H1 (cell line): ENCODE measurements around the gene ACOX1. TPM values are rescaled to one million over a fixed set of nuclear protein-coding genes. Genes with fewer than 3 reads are reported as not detected.

ENCODE experiments used
- CTCF ChIA-PET: fragments of 300-600 bp; sonication (Branson Sonifier 250); formaldehyde crosslinking; loops from one replicate; lab custom pipeline; 2021; ENCODE audit not compliant: partially characterized antibody; lab: Charles Lee
- POLR2A ChIA-PET: fragments of 300-600 bp; sonication (Branson Sonifier 250); formaldehyde crosslinking; loops from one replicate; lab custom pipeline; 2021; ENCODE audit warnings: inconsistent platforms; ENCODE audit not compliant: partially characterized antibody; lab: Charles Lee
- DNase-seq, 2 experiments: peaks; one replicate each; pipeline versions ENCODE4 v3.0.0 to v3.0.0-alpha.2; 2010 to 2022; ENCODE audit warnings: low spot score in 2 of 2, low read depth in 1 of 2, mixed read lengths in 1 of 2
- FAIRE-seq: peaks from 2 replicates; lab custom pipeline; 2011; peaks lifted over from hg19 to GRCh38; lab: Jason Lieb, UNC
- H2AFZ ChIP-seq: 2 replicates; pipeline ENCODE4 v1.8.1; 2012; ENCODE audit warnings: low read length, inconsistent platforms
- H2AK5ac ChIP-seq: 2 replicates; pipeline ENCODE4 v1.6.1; 2013; ENCODE audit warnings: low read depth, low read length
- H2BK120ac ChIP-seq: replicated peaks from 2 replicates; pipeline ENCODE3; 2013; ENCODE audit warnings: low read depth, low read length, inconsistent platforms
- H2BK12ac ChIP-seq: 2 replicates; pipeline ENCODE4 v1.6.1; 2013; ENCODE audit warnings: low read depth, low read length
- H2BK15ac ChIP-seq: 2 replicates; pipeline ENCODE4 v1.6.1; 2013; ENCODE audit warnings: low read length
- H2BK20ac ChIP-seq: 2 replicates; pipeline ENCODE4 v1.6.1; 2013; ENCODE audit warnings: low read length
- H2BK5ac ChIP-seq: 2 replicates; pipeline ENCODE4 v1.6.1; 2013; ENCODE audit warnings: low read depth, low read length
- H3K14ac ChIP-seq: 2 replicates; pipeline ENCODE4 v1.6.1; 2013; ENCODE audit warnings: inconsistent platforms; ENCODE audit not compliant: insufficient read length
- H3K18ac ChIP-seq: 2 replicates; pipeline ENCODE4 v1.6.1; 2013; ENCODE audit warnings: low read length; ENCODE audit errors: extremely low read depth
- H3K23ac ChIP-seq: 2 replicates; pipeline ENCODE4 v1.6.1; 2013; ENCODE audit warnings: inconsistent platforms; ENCODE audit not compliant: insufficient read length
- H3K23me2 ChIP-seq: 2 replicates; pipeline ENCODE4 v1.6.1; 2013; ENCODE audit warnings: low read depth, low read length
- H3K27ac ChIP-seq: 2 replicates; pipeline ENCODE4 v1.6.1; 2011; ENCODE audit warnings: low read depth, low read length, inconsistent platforms
- H3K27me3 ChIP-seq, 4 experiments: replicated peaks in 1 of 4; 1 replicate in 1 of 4; 2 replicates in 3 of 4; pipeline versions ENCODE4 v1.6.1 to v1.8.1; 2011 to 2013; ENCODE audit warnings: low read length in 3 of 4, mild to moderate bottlenecking in 3 of 4, inconsistent platforms in 2 of 4, mixed read lengths in 2 of 4, moderate library complexity in 1 of 4; ENCODE audit not compliant: control insufficient read depth in 3 of 4, insufficient read depth in 3 of 4; ENCODE audit errors: extremely low read depth in 1 of 4
- H3K36me3 ChIP-seq, 4 experiments: 2 replicates each; pipeline versions ENCODE4 v1.6.1 to v1.8.1; 2011 to 2013; ENCODE audit warnings: mild to moderate bottlenecking in 4 of 4, low read length in 3 of 4, moderate library complexity in 2 of 4, control low read depth in 1 of 4, inconsistent platforms in 1 of 4; ENCODE audit not compliant: insufficient read depth in 4 of 4, control insufficient read depth in 2 of 4
- H3K4ac ChIP-seq: replicated peaks from 2 replicates; pipeline ENCODE3; 2013; ENCODE audit warnings: low read length, low read depth, mixed read lengths, inconsistent platforms; ENCODE audit not compliant: insufficient read length
- H3K4me1 ChIP-seq, 4 experiments: replicated peaks in 1 of 4; 1 replicate in 1 of 4; 2 replicates in 3 of 4; pipeline versions ENCODE4 v1.6.1 to v1.8.1; 2011 to 2013; ENCODE audit warnings: low read length in 3 of 4, inconsistent platforms in 2 of 4, mixed read lengths in 1 of 4; ENCODE audit not compliant: insufficient read depth in 4 of 4, control insufficient read depth in 3 of 4
- H3K4me2 ChIP-seq, 2 experiments: 2 replicates each; pipeline versions ENCODE4 v1.6.1 to v1.8.1; 2011 to 2013; ENCODE audit warnings: low read depth in 2 of 2, low read length in 2 of 2, control low read depth in 1 of 2, inconsistent platforms in 1 of 2, mild to moderate bottlenecking in 1 of 2; ENCODE audit not compliant: insufficient read depth in 1 of 2
- H3K4me3 ChIP-seq, 4 experiments: fragments of 200-600, 300-600 bp in 1 of 4; sonication (generic), shearing (Covaris generic), sonication (Bioruptor Twin) in 1 of 4; 2 replicates each; pipeline versions ENCODE4 v1.5.1 to v1.8.1; 2011 to 2016; ENCODE audit warnings: low read length in 4 of 4, low read depth in 3 of 4, control low read depth in 2 of 4, inconsistent platforms in 2 of 4, mild to moderate bottlenecking in 2 of 4, mixed read lengths in 1 of 4, moderate library complexity in 1 of 4; ENCODE audit not compliant: insufficient read depth in 2 of 4; ENCODE audit errors: extremely low read depth in 1 of 4
- H3K56ac ChIP-seq: replicated peaks from 2 replicates; pipeline ENCODE3; 2013; ENCODE audit warnings: low read depth, mild to moderate bottlenecking, mixed read lengths, low read length, inconsistent platforms; ENCODE audit not compliant: insufficient read length
- H3K79me1 ChIP-seq: 2 replicates; pipeline ENCODE4 v1.6.1; 2013; ENCODE audit warnings: low read depth, low read length, control low read depth
- H3K79me2 ChIP-seq, 2 experiments: 2 replicates each; pipeline versions ENCODE4 v1.6.1 to v1.8.1; 2012 to 2013; ENCODE audit warnings: low read length in 2 of 2, mild to moderate bottlenecking in 2 of 2, inconsistent platforms in 1 of 2; ENCODE audit not compliant: insufficient read depth in 2 of 2, control insufficient read depth in 1 of 2
- H3K9ac ChIP-seq, 4 experiments: replicated peaks in 1 of 4; 1 replicate in 1 of 4; 2 replicates in 3 of 4; pipeline versions ENCODE4 v1.6.1 to v1.8.1; 2011 to 2013; ENCODE audit warnings: low read depth in 3 of 4, low read length in 3 of 4, control low read depth in 2 of 4, mild to moderate bottlenecking in 2 of 4, moderate library complexity in 2 of 4, inconsistent platforms in 1 of 4; ENCODE audit errors: extremely low read depth in 1 of 4
- H3K9me3 ChIP-seq, 2 experiments: 2 replicates each; pipeline versions ENCODE4 v1.6.1 to v1.8.1; 2012 to 2013; ENCODE audit warnings: mild to moderate bottlenecking in 2 of 2, moderate library complexity in 2 of 2, control low read depth in 1 of 2, inconsistent platforms in 1 of 2, low read depth in 1 of 2, low read length in 1 of 2, mixed read lengths in 1 of 2; ENCODE audit not compliant: insufficient read depth in 2 of 2
- H4K20me1 ChIP-seq, 2 experiments: replicated peaks in 1 of 2; 2 replicates each; pipeline versions ENCODE3 to v1.8.1; 2011 to 2013; ENCODE audit warnings: inconsistent platforms in 2 of 2, low read length in 2 of 2, mild to moderate bottlenecking in 1 of 2; ENCODE audit not compliant: insufficient read depth in 2 of 2, control insufficient read depth in 1 of 2
- H4K5ac ChIP-seq: 2 replicates; pipeline ENCODE4 v1.6.1; 2013; ENCODE audit warnings: low read length, low read depth, mixed read lengths, inconsistent platforms; ENCODE audit not compliant: insufficient read length
- H4K8ac ChIP-seq: 2 replicates; pipeline ENCODE4 v1.8.0; 2013; ENCODE audit warnings: mild to moderate bottlenecking, moderate library complexity, low read length, inconsistent platforms; ENCODE audit not compliant: insufficient read depth; ENCODE audit errors: extremely low read depth
- H4K91ac ChIP-seq: replicated peaks from 2 replicates; pipeline ENCODE3; 2013; ENCODE audit warnings: low read length, mixed read lengths, inconsistent platforms; ENCODE audit not compliant: insufficient read length
- BCL11A ChIP-seq, 2 experiments: IDR thresholded peaks; one replicate each; pipeline ENCODE4 v1.6.1; 2011; ENCODE audit warnings: low read depth in 2 of 2, low read length in 2 of 2, mild to moderate bottlenecking in 2 of 2
- CTCF ChIP-seq, 3 experiments: IDR thresholded peaks; 1 replicate in 2 of 3; 2 replicates in 1 of 3; pipeline versions ENCODE4 v1.5.1 to v1.6.1; 2011; ENCODE audit warnings: low read length in 3 of 3, mild to moderate bottlenecking in 3 of 3, inconsistent platforms in 2 of 3, low read depth in 1 of 3, moderate library complexity in 1 of 3; ENCODE audit not compliant: insufficient read depth in 1 of 3; ENCODE audit errors: control extremely low read depth in 1 of 3
- HDAC6 ChIP-seq: IDR thresholded peaks from one replicate; pipeline ENCODE4 v1.7.1; 2012; ENCODE audit warnings: low read depth, mild to moderate bottlenecking, inconsistent platforms, low read length, moderate library complexity
- POLR2A ChIP-seq, 2 experiments: IDR thresholded peaks; 1 replicate in 1 of 2; 2 replicates in 1 of 2; pipeline ENCODE4 v1.6.1; 2011; ENCODE audit warnings: low read depth in 2 of 2, low read length in 2 of 2, mild to moderate bottlenecking in 2 of 2; ENCODE audit errors: control extremely low read depth in 1 of 2
- RAD21 ChIP-seq, 2 experiments: IDR thresholded peaks in 1 of 2; conservative IDR thresholded peaks in 1 of 2; 2 replicates each; pipeline ENCODE4 v1.6.1; 2011; ENCODE audit warnings: low read depth in 2 of 2, low read length in 2 of 2, improper control_type of control experiment in 1 of 2, inconsistent platforms in 1 of 2, mild to moderate bottlenecking in 1 of 2, moderate library complexity in 1 of 2
- RXRA ChIP-seq: IDR thresholded peaks from 2 replicates; pipeline ENCODE4 v1.6.1; 2011; ENCODE audit warnings: low read depth, mild to moderate bottlenecking, low read length, moderate library complexity; ENCODE audit not compliant: insufficient read depth
- SP4 ChIP-seq: IDR thresholded peaks from 2 replicates; pipeline ENCODE4 v1.6.1; 2012; ENCODE audit warnings: low read length, inconsistent platforms
- ZNF274 ChIP-seq: IDR thresholded peaks from 2 replicates; pipeline ENCODE4 v1.7.0; 2012; ENCODE audit warnings: low read length, borderline replicate concordance; ENCODE audit errors: extremely low read depth
- WGBS, 2 experiments: shearing (Covaris generic) in 1 of 2; methylation state at CpG; one replicate each; pipeline versions ENCODE4 v1.1.6 to v1.1.7; 2013 to 2015; ENCODE audit warnings: low lambda C conversion rate in 2 of 2, mixed read lengths in 2 of 2, inconsistent platforms in 1 of 2, low coverage in 1 of 2, missing lambda C conversion rate in 1 of 2; ENCODE audit not compliant: insufficient replicate concordance in 2 of 2, insufficient coverage in 1 of 2, insufficient read length in 1 of 2; ENCODE audit errors: extremely low coverage in 1 of 2, missing lambda C conversion rate in 1 of 2; 5-methylcytosine and 5-hydroxymethylcytosine counted together
- polyA plus RNA-seq, 7 experiments: library from polyadenylated mRNA; depleted of rRNA in 3 of 7; stranded (reverse) in 5 of 7; unstranded in 2 of 7; fragments of >200 nt in 5 of 7; fragments of 200-250 nt in 2 of 7; gene quantifications; 1 replicate in 5 of 7; 2 replicates in 1 of 7; 4 replicates in 1 of 7; pipeline versions ENCODE4 v1.2.1 to v1.2.3, GENCODE V29; 2011 to 2013; ENCODE audit warnings: missing spikeins in 2 of 7, mixed read lengths in 2 of 7
- total RNA-seq: library from RNA; stranded (reverse); fragmentation: NEBNext Ultra II Directional; extraction: Animal tissue kit (Norgen Biotek cat#: 25700); gene quantifications from 2 replicates; pipeline ENCODE4 v1.2.1, GENCODE V29; 2021

The ACOX1 gene
- total and polyA plus RNA-seq, 2 of the 8 experiments (the other 6 are each of a cell fraction or from before 2014, with no cell fraction given), result 10.5 to 30.4 TPM

GRCh38 chr17:76005263-76006149 lies 26.5 kb upstream of the ACOX1 start:
- Histone ChIP-seq H4K5ac (no peak overlapping the region), H3K9me3 (no peaks in the 10 kb centered on the region; a peak in 1 of 4 replicates), H3K23ac (no peak overlapping the region), H2BK20ac (no peak overlapping the region), H3K27me3 (no peaks in the 10 kb centered on the region), H2BK12ac (no peak overlapping the region), H3K23me2 (no peaks in the 10 kb centered on the region), H2BK5ac (no peak overlapping the region), H2AFZ (no peak overlapping the region), H3K9ac (no peak overlapping the region), H4K20me1 (no peaks in the 10 kb centered on the region), H3K4me1 (no peaks in the 10 kb centered on the region), H4K91ac (no peak overlapping the region), H3K4me2 (no peak overlapping the region), H2BK120ac (no peak overlapping the region), H3K79me1 (no peaks in the 10 kb centered on the region), H3K56ac (no peak overlapping the region), H3K4ac (no peak overlapping the region), H4K8ac (no peak overlapping the region), H3K36me3 (no peaks in the 10 kb centered on the region; a peak in 2 of 8 replicates), H3K79me2 (no peaks in the 10 kb centered on the region), H2AK5ac (no peak overlapping the region), H3K27ac (no peak overlapping the region), H3K14ac (no peak overlapping the region), H2BK15ac (no peak overlapping the region), H3K4me3 (no peak overlapping the region), H3K18ac (no peak overlapping the region)
- TF ChIP-seq HDAC6, result no peak
- no peak for TF ChIP-seq POLR2A (IDR thresholded peaks at IDR 0.05; ENCODE audit: control extremely low read depth in 1 of 2, low read depth in 2 of 2, low read length in 2 of 2)
- no peak for TF ChIP-seq ZNF274
- TF ChIP-seq RXRA, result no peak
- TF ChIP-seq BCL11A (IDR thresholded peaks at IDR 0.05; ENCODE audit: low read depth in 2 of 2, low read length in 2 of 2), result no peak
- peak; percentile 83 to 90 for TF ChIP-seq RAD21 (IDR thresholded peaks at IDR 0.05 in 1 of 2, conservative IDR thresholded peaks at IDR 0.05 in 1 of 2; ENCODE audit: low read depth in 2 of 2, low read length in 2 of 2)
- TF ChIP-seq CTCF (IDR thresholded peaks at IDR 0.05; ENCODE audit: control extremely low read depth in 1 of 3, insufficient read depth in 1 of 3, low read depth in 1 of 3, low read length in 3 of 3), result peak; percentile 56 to 92 (median 69)
- no peak for TF ChIP-seq SP4
- FAIRE-seq, result peak; percentile 52
- peak in 1 of 2 experiments; percentile 99 for DNase-seq
- WGBS, 2 experiments, result 78% methylated on average over 16 of the region's 16 CpGs; no CpG with 5 or more reads in 1 of the 2 experiments
- POLR2A ChIA-PET, result interaction anchor here (0.6 to 1.6 kb wide), 8 partner anchors 9 to 411 kb away, joined by 3 to 6 read pairs (median 3); partner anchors contain the start of genes FBF1 and MRPL38
- CTCF ChIA-PET, result interaction anchor here (0.6 to 32.0 kb wide), 31 partner anchors 9 to 444 kb away, joined by 3 to 885 read pairs (median 5); partner anchors contain the start of genes EVPL, MRPL38 and TRIM65
